ENCODE data around the gene PTPN13.
A peak's percentile ranks its signal among the peaks of the same experiment; 100 is the strongest.

The PTPN13 gene

DNA sequence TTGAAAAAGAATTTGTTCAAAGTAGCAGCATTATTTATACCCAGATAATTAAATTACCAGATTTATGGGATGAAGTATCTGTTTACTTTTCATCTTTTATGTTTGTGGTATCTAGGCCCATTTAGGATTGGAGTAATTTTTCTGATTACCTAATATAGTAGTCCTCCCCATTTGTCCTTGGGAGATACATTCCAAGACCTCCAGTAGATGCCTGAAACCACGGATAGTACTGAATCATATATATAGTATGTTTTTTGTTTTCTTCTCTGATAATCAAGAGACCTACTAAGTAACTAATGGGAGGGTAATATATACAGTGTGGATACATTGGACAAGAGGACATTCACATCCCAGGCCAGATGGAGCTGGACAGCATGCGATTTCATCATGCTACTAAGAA lies 30.7 kb upstream of the PTPN13 start:
- Histone ChIP-seq H3K36me3 (ENCODE audit: insufficient read depth, low read length) (no peaks in the 10 kb centered on the region), H3K27me3 (ENCODE audit: insufficient read depth, low read length) (no peaks in the 10 kb centered on the region), H3K4me3 (ENCODE audit: low read length) (no peak overlapping the region), H3K9me3 (ENCODE audit: insufficient read depth, low read depth, low read length) (no peaks in the 10 kb centered on the region), H3K9ac (ENCODE audit: low read depth, low read length) (no peak overlapping the region), H3K27ac (ENCODE audit: low read depth, low read length) (no peak overlapping the region), H3K4me1 (ENCODE audit: insufficient read depth, low read length) (no peaks in the 10 kb centered on the region)
- 100% methylated on average over 1 of the region's 2 CpGs for WGBS

GRCh38 chr4:86564795-86565194 lies 29.3 kb upstream of the PTPN13 start:
- H3K36me3 ChIP-seq (ENCODE audit: insufficient read depth, low read length): no peaks in the 10 kb centered on the region
- no peaks in the 10 kb centered on the region for H3K27me3 ChIP-seq (ENCODE audit: insufficient read depth, low read length)
- 91% methylated on average over 4 of the region's 5 CpGs for WGBS
- no peak overlapping the region for H3K9ac ChIP-seq (ENCODE audit: low read depth, low read length)
- H3K27ac ChIP-seq (ENCODE audit: low read depth, low read length): no peak overlapping the region
- H3K9me3 ChIP-seq (ENCODE audit: insufficient read depth, low read depth, low read length): no peaks in the 10 kb centered on the region
- no peak overlapping the region for H3K4me3 ChIP-seq (ENCODE audit: low read length)
- no peaks in the 10 kb centered on the region for H3K4me1 ChIP-seq (ENCODE audit: insufficient read depth, low read length)

DNA sequence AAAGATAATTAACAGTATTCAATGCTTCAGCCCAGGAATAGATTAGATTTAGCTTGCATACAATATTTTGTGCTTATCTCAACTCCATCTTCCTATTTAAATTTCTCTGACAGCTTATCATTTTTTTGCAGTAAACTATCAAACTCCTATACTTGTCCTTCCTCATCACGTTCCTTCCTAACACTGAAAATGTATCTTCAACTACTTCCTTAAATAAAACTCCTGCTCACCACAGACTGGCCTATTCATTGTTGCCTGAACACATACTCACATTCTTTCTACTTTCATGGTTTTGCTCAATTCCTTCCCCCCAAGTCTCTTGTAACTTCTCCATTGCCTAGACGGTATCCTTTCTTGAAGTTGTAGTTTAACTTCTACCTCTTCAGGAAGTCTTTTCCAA lies 28.5 kb upstream of the PTPN13 start:
- no peak overlapping the region for H3K9ac ChIP-seq (ENCODE audit: low read depth, low read length)
- no peak overlapping the region for H3K27ac ChIP-seq (ENCODE audit: low read depth, low read length)
- no peaks in the 10 kb centered on the region for H3K36me3 ChIP-seq (ENCODE audit: insufficient read depth, low read length)
- WGBS: 91% methylated on average over 2 of the region's 2 CpGs
- no peaks in the 10 kb centered on the region for H3K27me3 ChIP-seq (ENCODE audit: insufficient read depth, low read length)
- H3K4me1 ChIP-seq (ENCODE audit: insufficient read depth, low read length): peaks cover 4% of the 10 kb centered on the region
- H3K4me3 ChIP-seq (ENCODE audit: low read length): no peak overlapping the region
- no peaks in the 10 kb centered on the region for H3K9me3 ChIP-seq (ENCODE audit: insufficient read depth, low read depth, low read length)

GRCh38 chr4:86569103-86569870 lies 24.8 kb upstream of the PTPN13 start:
- H3K36me3 ChIP-seq (ENCODE audit: insufficient read depth, low read length): no peaks in the 10 kb centered on the region
- no peak overlapping the region for H3K4me3 ChIP-seq (ENCODE audit: low read length)
- H3K4me1 ChIP-seq (ENCODE audit: insufficient read depth, low read length): peaks cover 22% of the 10 kb centered on the region
- 93% methylated on average over 5 of the region's 6 CpGs for WGBS
- no peak overlapping the region for H3K9ac ChIP-seq (ENCODE audit: low read depth, low read length)
- H3K9me3 ChIP-seq (ENCODE audit: insufficient read depth, low read depth, low read length): no peaks in the 10 kb centered on the region
- no peaks in the 10 kb centered on the region for H3K27me3 ChIP-seq (ENCODE audit: insufficient read depth, low read length)
- H3K27ac ChIP-seq (ENCODE audit: low read depth, low read length): no peak overlapping the region

GRCh38 chr4:86579941-86580340 lies 14.2 kb upstream of the PTPN13 start:
- 98% methylated on average over 6 of the region's 6 CpGs for WGBS
- no peaks in the 10 kb centered on the region for H3K9me3 ChIP-seq (ENCODE audit: insufficient read depth, low read depth, low read length)
- no peak overlapping the region for H3K9ac ChIP-seq (ENCODE audit: low read depth, low read length)
- no peaks in the 10 kb centered on the region for H3K36me3 ChIP-seq (ENCODE audit: insufficient read depth, low read length)
- no peak overlapping the region for H3K4me3 ChIP-seq (ENCODE audit: low read length)
- no peak overlapping the region for H3K27ac ChIP-seq (ENCODE audit: low read depth, low read length)
- no peaks in the 10 kb centered on the region for H3K4me1 ChIP-seq (ENCODE audit: insufficient read depth, low read length)
- H3K27me3 ChIP-seq (ENCODE audit: insufficient read depth, low read length): no peaks in the 10 kb centered on the region

- H3K27ac ChIP-seq (ENCODE audit: low read depth, low read length): no peak overlapping the region
- H3K27me3 ChIP-seq (ENCODE audit: insufficient read depth, low read length): no peaks in the 10 kb centered on the region
- no peak overlapping the region for H3K9ac ChIP-seq (ENCODE audit: low read depth, low read length)
- H3K9me3 ChIP-seq (ENCODE audit: insufficient read depth, low read depth, low read length): no peaks in the 10 kb centered on the region
- peaks cover 14% of the 10 kb centered on the region for H3K4me1 ChIP-seq (ENCODE audit: insufficient read depth, low read length)
- H3K4me3 ChIP-seq (ENCODE audit: low read length): no peak overlapping the region
- WGBS: 90% methylated on average over 2 of the region's 2 CpGs
- no peaks in the 10 kb centered on the region for H3K36me3 ChIP-seq (ENCODE audit: insufficient read depth, low read length)
These were observed 11.7 kb upstream of the PTPN13 start for GRCh38 chr4:86582410-86582809.

DNA sequence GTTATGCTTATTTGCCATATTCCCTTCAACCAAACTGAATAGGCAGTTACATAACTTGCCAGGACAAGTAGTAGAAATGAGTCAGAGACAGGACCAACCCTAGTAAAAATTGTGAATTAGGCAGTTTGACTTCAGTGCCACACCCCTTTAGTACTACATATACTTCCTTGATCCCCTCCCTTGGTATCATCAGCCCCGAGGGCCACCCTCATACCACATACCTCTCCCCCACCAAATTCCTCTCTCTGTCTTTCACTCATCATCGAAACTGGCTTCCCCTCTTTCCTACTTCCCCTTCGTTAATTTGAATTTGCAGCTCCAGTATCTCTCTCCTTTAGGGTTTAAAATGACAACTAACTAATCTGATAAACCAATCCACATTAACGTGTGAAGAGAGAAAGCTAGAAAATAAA lies 7.9 kb upstream of the PTPN13 start:
- H3K4me3 ChIP-seq (ENCODE audit: low read length): no peak overlapping the region
- no peaks in the 10 kb centered on the region for H3K27me3 ChIP-seq (ENCODE audit: insufficient read depth, low read length)
- WGBS: 62% methylated on average over 3 of the region's 4 CpGs
- H3K36me3 ChIP-seq (ENCODE audit: insufficient read depth, low read length): no peaks in the 10 kb centered on the region
- no peak overlapping the region for H3K9ac ChIP-seq (ENCODE audit: low read depth, low read length)
- H3K9me3 ChIP-seq (ENCODE audit: insufficient read depth, low read depth, low read length): no peaks in the 10 kb centered on the region
- peaks cover 16% of the 10 kb centered on the region for H3K4me1 ChIP-seq (ENCODE audit: insufficient read depth, low read length)
- H3K27ac ChIP-seq (ENCODE audit: low read depth, low read length): no peak overlapping the region

DNA sequence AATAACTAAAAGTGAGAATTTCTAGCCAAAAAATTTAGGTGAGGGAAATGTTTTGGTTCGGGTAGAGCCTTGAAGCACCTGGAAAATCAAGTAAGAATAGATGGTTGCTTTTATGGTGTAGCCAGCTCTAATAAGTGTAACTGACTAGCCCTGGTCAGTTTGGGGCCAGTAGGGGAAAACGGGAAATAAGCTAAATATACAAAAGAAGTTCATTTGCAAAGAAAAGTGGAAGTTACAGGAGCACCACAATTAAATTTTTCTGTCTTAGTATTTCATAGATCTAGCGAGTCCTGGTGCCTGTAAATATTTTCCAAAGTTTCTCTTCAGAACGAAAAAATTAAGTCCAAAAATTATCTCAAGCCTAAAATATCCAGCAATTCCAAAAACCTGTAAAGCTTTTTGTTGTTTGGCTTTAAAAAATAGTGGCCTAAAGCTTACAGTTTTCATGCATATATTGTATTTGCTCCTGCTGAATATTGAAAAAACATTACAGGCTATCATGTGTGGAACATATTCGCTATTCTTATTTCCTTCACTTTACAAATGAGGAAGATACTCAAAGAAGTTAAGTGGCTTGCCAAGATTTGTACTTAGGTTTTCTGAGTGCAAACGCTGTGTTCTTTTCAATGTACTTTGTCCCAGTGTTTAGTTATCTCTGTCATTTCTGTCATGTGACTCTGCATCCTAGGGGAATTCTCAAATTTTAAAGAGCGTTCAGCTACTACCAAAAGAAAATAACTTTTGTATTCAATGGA lies 7.3 kb upstream of the PTPN13 start:
- WGBS: 84% methylated on average over 6 of the region's 7 CpGs
- no peak overlapping the region; the same call in 1 of the 2 replicates for H3K27ac ChIP-seq (ENCODE audit: low read depth, low read length)
- no peak overlapping the region for H3K9ac ChIP-seq (ENCODE audit: low read depth, low read length)
- H3K27me3 ChIP-seq (ENCODE audit: insufficient read depth, low read length): no peaks in the 10 kb centered on the region
- H3K36me3 ChIP-seq (ENCODE audit: insufficient read depth, low read length): no peaks in the 10 kb centered on the region
- H3K9me3 ChIP-seq (ENCODE audit: insufficient read depth, low read depth, low read length): no peaks in the 10 kb centered on the region
- peaks cover 17% of the 10 kb centered on the region for H3K4me1 ChIP-seq (ENCODE audit: insufficient read depth, low read length)
- no peak overlapping the region for H3K4me3 ChIP-seq (ENCODE audit: low read length)

GRCh38 chr4:86587381-86588140 lies 6.6 kb upstream of the PTPN13 start:
- H3K27ac ChIP-seq (ENCODE audit: low read depth, low read length): no peak overlapping the region; the same call in 1 of the 2 replicates
- WGBS: 88% methylated on average over 3 of the region's 3 CpGs

GRCh38 chr4:86592553-86593249 lies 1.4 kb upstream of the PTPN13 start:
- Histone ChIP-seq H3K4me1 (ENCODE audit: insufficient read depth, low read length) (peaks cover 41% of the 10 kb centered on the region), H3K36me3 (ENCODE audit: insufficient read depth, low read length) (no peaks in the 10 kb centered on the region), H3K9me3 (ENCODE audit: insufficient read depth, low read depth, low read length) (no peaks in the 10 kb centered on the region), H3K9ac (ENCODE audit: low read depth, low read length) (peak overlapping the region; percentile 17; the same call in 1 of the 2 replicates), H3K27me3 (ENCODE audit: insufficient read depth, low read length) (no peaks in the 10 kb centered on the region), H3K27ac (ENCODE audit: low read depth, low read length) (peak overlapping the region; percentile 85; the same call in 1 of the 2 replicates), H3K4me3 (ENCODE audit: low read length) (peak overlapping the region; percentile 91)
- 37% methylated on average over 3 of the region's 3 CpGs for WGBS

More at GRCh38 chr4:86587381-86588140, 6.6 kb upstream of the PTPN13 start:
- no peaks in the 10 kb centered on the region for H3K9me3 ChIP-seq (ENCODE audit: insufficient read depth, low read depth, low read length)
- H3K27me3 ChIP-seq (ENCODE audit: insufficient read depth, low read length): no peaks in the 10 kb centered on the region
- no peak overlapping the region for H3K4me3 ChIP-seq (ENCODE audit: low read length)
- peaks cover 25% of the 10 kb centered on the region for H3K4me1 ChIP-seq (ENCODE audit: insufficient read depth, low read length)
- no peaks in the 10 kb centered on the region for H3K36me3 ChIP-seq (ENCODE audit: insufficient read depth, low read length)
- no peak overlapping the region for H3K9ac ChIP-seq (ENCODE audit: low read depth, low read length)
